H9 (cell line): ENCODE results near the gene MMRN1. TPM values are rescaled to one million over a fixed set of nuclear protein-coding genes. Genes with fewer than 3 reads are reported as not detected.

Experiments used
- DNase-seq: peaks from one replicate; pipeline ENCODE4 v3.0.0-alpha.2; 2017
- H2AFZ ChIP-seq: one replicate; pipeline ENCODE4 v1.6.1; 2013; ENCODE audit warnings: mild to moderate bottlenecking, low read length, control low read depth, moderate library complexity
- H2AK5ac ChIP-seq: 2 replicates; pipeline ENCODE4 v1.6.1; 2013; ENCODE audit warnings: low read length, control low read depth, mixed read lengths; ENCODE audit not compliant: insufficient read length
- H2BK120ac ChIP-seq: one replicate; pipeline ENCODE4 v1.6.1; 2013; ENCODE audit warnings: low read depth, mild to moderate bottlenecking, low read length, control low read depth, inconsistent platforms; ENCODE audit not compliant: poor library complexity, severe bottlenecking
- H2BK12ac ChIP-seq: 2 replicates; pipeline ENCODE4 v1.6.1; 2013; ENCODE audit warnings: low read length, control low read depth, mixed read lengths, low read depth; ENCODE audit not compliant: insufficient read length
- H2BK15ac ChIP-seq: 2 replicates; pipeline ENCODE4 v1.6.1; 2013; ENCODE audit warnings: low read depth, low read length, control low read depth
- H2BK20ac ChIP-seq: one replicate; pipeline ENCODE4 v1.6.1; 2013; ENCODE audit warnings: low read depth, mild to moderate bottlenecking, low read length, control low read depth, inconsistent platforms; ENCODE audit not compliant: poor library complexity, severe bottlenecking
- H2BK5ac ChIP-seq: 2 replicates; pipeline ENCODE4 v1.6.1; 2013; ENCODE audit warnings: low read length, control low read depth, mixed read lengths; ENCODE audit not compliant: insufficient read length
- H3K14ac ChIP-seq: 2 replicates; pipeline ENCODE4 v1.6.1; 2013; ENCODE audit warnings: low read length, control low read depth; ENCODE audit not compliant: insufficient read depth
- H3K18ac ChIP-seq: 2 replicates; pipeline ENCODE4 v1.6.1; 2013; ENCODE audit warnings: low read depth, mild to moderate bottlenecking, mixed read lengths, low read length, control low read depth; ENCODE audit not compliant: insufficient read length
- H3K23ac ChIP-seq: 2 replicates; pipeline ENCODE4 v1.6.1; 2013; ENCODE audit warnings: low read length, control low read depth, mixed read lengths, low read depth; ENCODE audit not compliant: insufficient read length
- H3K23me2 ChIP-seq: 2 replicates; pipeline ENCODE4 v1.6.1; 2013; ENCODE audit warnings: low read depth, mild to moderate bottlenecking, mixed read lengths, low read length, control low read depth; ENCODE audit not compliant: insufficient read length, poor library complexity, severe bottlenecking
- H3K27ac ChIP-seq: 2 replicates; pipeline ENCODE4 v1.5.1; 2013; ENCODE audit warnings: low read length, control low read depth, mixed read lengths, low read depth; ENCODE audit not compliant: insufficient read length
- H3K27me3 ChIP-seq: 2 replicates; pipeline ENCODE4 v1.6.1; 2013; ENCODE audit warnings: low read length, control low read depth, inconsistent platforms; ENCODE audit not compliant: insufficient read depth
- H3K4ac ChIP-seq: 2 replicates; pipeline ENCODE4 v1.6.1; 2013; ENCODE audit warnings: low read depth, mild to moderate bottlenecking, control low read depth, inconsistent platforms, low read length, moderate library complexity
- H3K4me1 ChIP-seq: 2 replicates; pipeline ENCODE4 v1.6.1; 2013; ENCODE audit warnings: low read length, control low read depth, inconsistent platforms; ENCODE audit not compliant: insufficient read depth
- H3K4me2 ChIP-seq: 2 replicates; pipeline ENCODE4 v1.6.1; 2013; ENCODE audit warnings: low read length, control low read depth, mixed read lengths; ENCODE audit not compliant: insufficient read length, insufficient read depth
- H3K56ac ChIP-seq: 2 replicates; pipeline ENCODE4 v1.6.1; 2013; ENCODE audit warnings: low read depth, mild to moderate bottlenecking, mixed read lengths, low read length, control low read depth; ENCODE audit not compliant: insufficient read length
- H3K79me1 ChIP-seq: 2 replicates; pipeline ENCODE4 v1.6.1; 2013; ENCODE audit warnings: low read depth, mild to moderate bottlenecking, moderate library complexity, low read length, control low read depth, inconsistent platforms; ENCODE audit not compliant: insufficient read depth, poor library complexity, severe bottlenecking
- H3K79me2 ChIP-seq: 2 replicates; pipeline ENCODE4 v1.6.1; 2013; ENCODE audit warnings: low read length, control low read depth, inconsistent platforms; ENCODE audit not compliant: insufficient read depth
- H3K9ac ChIP-seq: 2 replicates; pipeline ENCODE4 v1.6.1; 2013; ENCODE audit warnings: low read length, control low read depth, mixed read lengths; ENCODE audit not compliant: insufficient read length; ENCODE audit errors: extremely low read depth
- H3K9me3 ChIP-seq: one replicate; pipeline ENCODE4 v1.6.1; 2013; ENCODE audit warnings: low read depth, low read length, inconsistent platforms; ENCODE audit not compliant: control insufficient read depth
- H3T11ph ChIP-seq: one replicate; pipeline ENCODE4 v1.6.1; 2013; ENCODE audit warnings: mild to moderate bottlenecking, low read length, control low read depth, inconsistent platforms
- H4K20me1 ChIP-seq: one replicate; pipeline ENCODE4 v1.6.1; 2013; ENCODE audit not compliant: control insufficient read depth, insufficient read length, insufficient read depth
- H4K5ac ChIP-seq: 2 replicates; pipeline ENCODE4 v1.6.1; 2013; ENCODE audit warnings: low read depth, mild to moderate bottlenecking, mixed read lengths, low read length, control low read depth; ENCODE audit not compliant: insufficient read length
- H4K8ac ChIP-seq: replicated peaks from 2 replicates; pipeline ENCODE4 v1.6.1; 2013; ENCODE audit warnings: low read length, control low read depth, mixed read lengths, low read depth; ENCODE audit not compliant: insufficient read length
- H4K91ac ChIP-seq: 2 replicates; pipeline ENCODE4 v1.6.1; 2013; ENCODE audit warnings: low read depth, mild to moderate bottlenecking, moderate library complexity, mixed read lengths, low read length, control low read depth; ENCODE audit not compliant: insufficient read length
- H3K27ac Mint-ChIP-seq, 3 experiments: 2 replicates in 2 of 3; 3 replicates in 1 of 3; pipeline ENCODE4 v1.8.0; 2020 to 2021; ENCODE audit warnings: mixed read lengths in 3 of 3, mild to moderate bottlenecking in 1 of 3, moderate library complexity in 1 of 3
- H3K27me3 Mint-ChIP-seq: 2 replicates; pipeline ENCODE4 v1.8.0; 2021; ENCODE audit warnings: low read depth, mild to moderate bottlenecking, moderate library complexity, mixed read lengths
- H3K36me3 Mint-ChIP-seq, 3 experiments: 2 replicates in 2 of 3; 3 replicates in 1 of 3; pipeline ENCODE4 v1.8.0; 2020 to 2021; ENCODE audit warnings: low read depth in 3 of 3, mixed read lengths in 3 of 3; ENCODE audit not compliant: insufficient read depth in 1 of 3
- H3K4me1 Mint-ChIP-seq, 2 experiments: 2 replicates each; pipeline ENCODE4 v1.8.0; 2020; ENCODE audit warnings: mixed read lengths in 2 of 2
- H3K4me3 Mint-ChIP-seq, 2 experiments: 2 replicates in 1 of 2; 3 replicates in 1 of 2; pipeline ENCODE4 v1.8.0; 2020 to 2021; ENCODE audit warnings: mild to moderate bottlenecking in 2 of 2, mixed read lengths in 2 of 2, moderate library complexity in 1 of 2
- H3K9me3 Mint-ChIP-seq, 2 experiments: 2 replicates in 1 of 2; 3 replicates in 1 of 2; pipeline ENCODE4 v1.8.0; 2020; ENCODE audit warnings: mild to moderate bottlenecking in 2 of 2, mixed read lengths in 2 of 2, moderate library complexity in 1 of 2
- WGBS: extraction: QIAGEN DNeasy Blood & Tissue Kit; methylation state at CpG from one replicate; pipeline ENCODE4 v1.1.7; 2013; ENCODE audit warnings: missing lambda C conversion rate, low lambda C conversion rate, mixed read lengths; ENCODE audit not compliant: insufficient read length; ENCODE audit errors: extremely low coverage; 5-methylcytosine and 5-hydroxymethylcytosine counted together
- total RNA-seq: library from RNA; stranded (reverse); gene quantifications from 2 replicates; pipeline ENCODE4 v1.2.1, GENCODE V29; 2021
- TF ChIP-seq, protein P1 (sequence below): fragments of 200-600 bp; sonication (generic); conservative IDR thresholded peaks from 3 replicates; pipeline ENCODE4 v1.8.0; 2021; ENCODE audit warnings: antibody characterized with exemption, mild to moderate bottlenecking

MMRN1 gene
- total RNA-seq, 1 experiment from 2014 or later: not detected

DNA sequence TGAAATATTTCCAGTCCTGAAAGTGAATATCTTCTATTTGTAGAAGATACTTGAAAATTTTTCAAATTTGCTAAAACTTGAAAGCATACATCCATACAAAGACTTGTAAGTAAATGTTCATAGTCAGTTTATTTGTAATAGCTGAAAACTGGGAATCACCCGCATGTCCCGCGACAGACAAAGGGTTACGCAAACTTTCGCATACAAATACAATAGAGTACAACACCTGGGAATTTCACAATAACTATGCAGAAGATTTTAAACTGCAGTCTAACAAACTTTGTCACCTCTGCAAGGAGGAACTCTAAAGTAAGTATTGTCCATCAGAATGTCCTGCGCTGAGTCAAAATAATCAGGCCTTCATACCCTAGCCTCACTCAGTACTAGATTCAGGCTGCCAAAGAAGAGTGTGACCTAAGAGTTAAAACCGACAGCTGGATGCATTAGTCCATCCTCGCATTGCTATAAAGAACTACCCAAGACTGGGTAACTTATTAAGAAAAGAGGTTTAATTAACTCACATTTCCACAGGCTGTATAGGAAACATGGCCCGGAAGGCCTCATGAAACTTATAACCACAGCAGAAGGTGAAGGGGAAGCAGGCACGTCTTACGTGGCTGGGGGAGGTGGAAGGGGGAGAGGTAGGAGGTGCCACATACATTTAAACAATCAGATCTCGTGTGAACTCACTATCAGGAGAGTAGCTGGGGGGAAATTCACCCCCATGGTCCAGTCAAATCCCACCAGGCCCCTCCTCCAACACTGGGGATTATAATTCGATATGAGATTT lies 60.4 kb downstream of the MMRN1 start:
- no peak overlapping the region for H3K14ac ChIP-seq
- WGBS: no CpG with 5 or more reads among the region's 13 CpGs
- H4K5ac ChIP-seq: no peak overlapping the region
- H3K4me2 ChIP-seq: no peak overlapping the region
- no peak overlapping the region for H2AK5ac ChIP-seq
- no peak overlapping the region for H3K4me3 Mint-ChIP-seq
- no peak overlapping the region for H3K56ac ChIP-seq
- no peak overlapping the region for H3K23ac ChIP-seq
- H3K4ac ChIP-seq: no peak overlapping the region
- H3K36me3 Mint-ChIP-seq: no peaks in the 10 kb centered on the region
- no peaks in the 10 kb centered on the region for H3K23me2 ChIP-seq
- H3K27ac Mint-ChIP-seq: no peak overlapping the region; a peak in 2 of 7 replicates
- H2BK120ac ChIP-seq: no peak overlapping the region
- H3K27ac ChIP-seq: no peak overlapping the region
- no peak overlapping the region for H3K9ac ChIP-seq
- H3K9me3 Mint-ChIP-seq: no peaks in the 10 kb centered on the region
- H2BK12ac ChIP-seq: no peak overlapping the region
- H2BK15ac ChIP-seq: no peak overlapping the region
- no peak overlapping the region for H2BK5ac ChIP-seq
- H3T11ph ChIP-seq: no peak overlapping the region
- H3K79me1 ChIP-seq: no peaks in the 10 kb centered on the region
- no peaks in the 10 kb centered on the region for H3K9me3 ChIP-seq
- no peaks in the 10 kb centered on the region for H3K27me3 ChIP-seq
- no peaks in the 10 kb centered on the region for H3K79me2 ChIP-seq
- TF ChIP-seq, protein P1, sequence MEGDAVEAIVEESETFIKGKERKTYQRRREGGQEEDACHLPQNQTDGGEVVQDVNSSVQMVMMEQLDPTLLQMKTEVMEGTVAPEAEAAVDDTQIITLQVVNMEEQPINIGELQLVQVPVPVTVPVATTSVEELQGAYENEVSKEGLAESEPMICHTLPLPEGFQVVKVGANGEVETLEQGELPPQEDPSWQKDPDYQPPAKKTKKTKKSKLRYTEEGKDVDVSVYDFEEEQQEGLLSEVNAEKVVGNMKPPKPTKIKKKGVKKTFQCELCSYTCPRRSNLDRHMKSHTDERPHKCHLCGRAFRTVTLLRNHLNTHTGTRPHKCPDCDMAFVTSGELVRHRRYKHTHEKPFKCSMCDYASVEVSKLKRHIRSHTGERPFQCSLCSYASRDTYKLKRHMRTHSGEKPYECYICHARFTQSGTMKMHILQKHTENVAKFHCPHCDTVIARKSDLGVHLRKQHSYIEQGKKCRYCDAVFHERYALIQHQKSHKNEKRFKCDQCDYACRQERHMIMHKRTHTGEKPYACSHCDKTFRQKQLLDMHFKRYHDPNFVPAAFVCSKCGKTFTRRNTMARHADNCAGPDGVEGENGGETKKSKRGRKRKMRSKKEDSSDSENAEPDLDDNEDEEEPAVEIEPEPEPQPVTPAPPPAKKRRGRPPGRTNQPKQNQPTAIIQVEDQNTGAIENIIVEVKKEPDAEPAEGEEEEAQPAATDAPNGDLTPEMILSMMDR: no peak
- no peak overlapping the region for H2BK20ac ChIP-seq
- no peak overlapping the region for H3K18ac ChIP-seq
- no peak overlapping the region for H4K8ac ChIP-seq
- no peak overlapping the region for H4K91ac ChIP-seq
- H3K4me1 ChIP-seq: no peaks in the 10 kb centered on the region; the same call in 1 of the 2 replicates
- no peak overlapping the region for H2AFZ ChIP-seq
- no peaks in the 10 kb centered on the region for H3K27me3 Mint-ChIP-seq
- no peak for DNase-seq
- H4K20me1 ChIP-seq: no peaks in the 10 kb centered on the region
- peaks cover 20 to 32% of the 10 kb centered on the region in 2 experiments for H3K4me1 Mint-ChIP-seq
